KMS-11 (cell line): ENCODE results near the gene ACP2.

Experiments used
- H2AFZ ChIP-seq: fragments of 200-600 bp; sonication (generic); 2 replicates; pipeline ENCODE4 v1.6.1; 2016; ENCODE audit warnings: antibody characterized with exemption, mixed run types, low read depth
- H3K27ac ChIP-seq: fragments of 200-600 bp; sonication (generic); 2 replicates; pipeline ENCODE4 v1.6.1; 2016; ENCODE audit warnings: mild to moderate bottlenecking, mixed run types
- H3K27me3 ChIP-seq: fragments of 200-600 bp; sonication (generic); 2 replicates; pipeline ENCODE4 v1.6.1; 2017; ENCODE audit warnings: mild to moderate bottlenecking, low read depth, mixed run types, moderate library complexity; ENCODE audit not compliant: insufficient read depth
- H3K36me3 ChIP-seq: fragments of 200-600 bp; sonication (generic); 2 replicates; pipeline ENCODE4 v1.6.1; 2017; ENCODE audit warnings: mild to moderate bottlenecking, mixed run types; ENCODE audit not compliant: insufficient read depth
- H3K4me1 ChIP-seq: fragments of 200-600 bp; sonication (generic); 2 replicates; pipeline ENCODE4 v1.6.1; 2016; ENCODE audit warnings: mild to moderate bottlenecking, low read depth, mixed run types; ENCODE audit not compliant: poor library complexity, severe bottlenecking
- H3K4me2 ChIP-seq: fragments of 200-600 bp; sonication (generic); 2 replicates; pipeline ENCODE4 v1.7.0; 2016; ENCODE audit warnings: mild to moderate bottlenecking, mixed run types
- H3K4me3 ChIP-seq: fragments of 200-600 bp; sonication (generic); IDR thresholded peaks from 2 replicates; pipeline ENCODE4 v1.6.1; 2017; ENCODE audit warnings: low read depth, low read length, mixed read lengths; ENCODE audit not compliant: insufficient read depth
- H3K79me2 ChIP-seq: fragments of 200-600 bp; sonication (generic); 2 replicates; pipeline ENCODE4 v1.6.1; 2016; ENCODE audit warnings: low read depth, mixed run types; ENCODE audit not compliant: insufficient read depth
- H3K9ac ChIP-seq: fragments of 200-600 bp; sonication (generic); 2 replicates; pipeline ENCODE4 v1.6.1; 2016; ENCODE audit warnings: mild to moderate bottlenecking, mixed run types
- H4K20me1 ChIP-seq: fragments of 200-600 bp; sonication (generic); 2 replicates; pipeline ENCODE4 v1.6.1; 2016; ENCODE audit warnings: mild to moderate bottlenecking, mixed run types; ENCODE audit not compliant: insufficient read depth
- TF ChIP-seq, protein P1 (sequence below): fragments of 200-600 bp; sonication (generic); conservative IDR thresholded peaks from 2 replicates; pipeline ENCODE4 v1.6.1; 2017; ENCODE audit warnings: low read depth, mild to moderate bottlenecking, antibody characterized with exemption, low read length, moderate library complexity, mixed read lengths

ACP2 gene

DNA sequence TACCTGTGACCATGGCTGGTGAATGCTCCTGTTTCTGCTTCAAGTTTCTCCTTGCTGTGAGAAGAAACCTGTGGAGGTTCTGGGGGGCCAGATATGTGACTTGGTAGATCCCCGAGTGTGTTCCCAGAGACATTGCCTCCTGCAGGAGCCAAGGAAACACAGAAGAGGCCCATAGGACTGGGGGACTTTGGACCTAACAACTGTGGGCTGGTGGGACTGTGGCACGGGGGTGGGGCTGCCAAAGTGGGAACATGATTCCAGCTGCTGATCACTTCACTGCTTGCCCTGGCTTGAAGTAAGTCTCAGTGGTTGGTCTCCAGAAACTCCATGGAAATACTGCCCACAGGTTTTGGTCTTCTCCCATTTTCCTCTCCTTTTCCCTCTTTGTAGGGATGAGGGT is 5.0 kb upstream of the ACP2 start:
- Histone ChIP-seq H4K20me1 (no peaks in the 10 kb centered on the region), H3K79me2 (peaks cover 4% of the 10 kb centered on the region; the same call in 1 of the 2 replicates), H2AFZ (no peak overlapping the region), H3K4me2 (no peak overlapping the region), H3K4me1 (peaks cover 6% of the 10 kb centered on the region), H3K27ac (no peak overlapping the region), H3K36me3 (no peaks in the 10 kb centered on the region), H3K27me3 (no peaks in the 10 kb centered on the region), H3K4me3 (no peak overlapping the region), H3K9ac (no peak overlapping the region)
- TF ChIP-seq, protein P1, sequence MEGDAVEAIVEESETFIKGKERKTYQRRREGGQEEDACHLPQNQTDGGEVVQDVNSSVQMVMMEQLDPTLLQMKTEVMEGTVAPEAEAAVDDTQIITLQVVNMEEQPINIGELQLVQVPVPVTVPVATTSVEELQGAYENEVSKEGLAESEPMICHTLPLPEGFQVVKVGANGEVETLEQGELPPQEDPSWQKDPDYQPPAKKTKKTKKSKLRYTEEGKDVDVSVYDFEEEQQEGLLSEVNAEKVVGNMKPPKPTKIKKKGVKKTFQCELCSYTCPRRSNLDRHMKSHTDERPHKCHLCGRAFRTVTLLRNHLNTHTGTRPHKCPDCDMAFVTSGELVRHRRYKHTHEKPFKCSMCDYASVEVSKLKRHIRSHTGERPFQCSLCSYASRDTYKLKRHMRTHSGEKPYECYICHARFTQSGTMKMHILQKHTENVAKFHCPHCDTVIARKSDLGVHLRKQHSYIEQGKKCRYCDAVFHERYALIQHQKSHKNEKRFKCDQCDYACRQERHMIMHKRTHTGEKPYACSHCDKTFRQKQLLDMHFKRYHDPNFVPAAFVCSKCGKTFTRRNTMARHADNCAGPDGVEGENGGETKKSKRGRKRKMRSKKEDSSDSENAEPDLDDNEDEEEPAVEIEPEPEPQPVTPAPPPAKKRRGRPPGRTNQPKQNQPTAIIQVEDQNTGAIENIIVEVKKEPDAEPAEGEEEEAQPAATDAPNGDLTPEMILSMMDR: no peak

- H4K20me1 ChIP-seq: no peaks in the 10 kb centered on the region
- no peak overlapping the region for H3K9ac ChIP-seq
- TF ChIP-seq, protein P1: no peak
- H3K36me3 ChIP-seq: no peaks in the 10 kb centered on the region
- no peaks in the 10 kb centered on the region for H3K27me3 ChIP-seq
- H3K4me1 ChIP-seq: peaks cover 15% of the 10 kb centered on the region
- no peak overlapping the region for H3K4me2 ChIP-seq
- H3K79me2 ChIP-seq: peaks cover 4% of the 10 kb centered on the region; the same call in 1 of the 2 replicates
- H3K4me3 ChIP-seq: no peak overlapping the region
- no peak overlapping the region for H2AFZ ChIP-seq
- no peak overlapping the region for H3K27ac ChIP-seq
Measured at GRCh38 chr11:47251751-47252150, 3.1 kb upstream of the ACP2 start.

GRCh38 chr11:47249378-47249715 is 733 bp upstream of the ACP2 start:
- Histone ChIP-seq H3K4me1 (peaks cover 21% of the 10 kb centered on the region), H3K27me3 (no peaks in the 10 kb centered on the region), H4K20me1 (no peaks in the 10 kb centered on the region), H3K36me3 (no peaks in the 10 kb centered on the region), H3K4me2 (peak overlapping the region; percentile 91), H3K79me2 (peaks cover 4% of the 10 kb centered on the region; the same call in 1 of the 2 replicates), H3K27ac (peak overlapping the region; percentile 62; the same call in 1 of the 2 replicates), H3K4me3 (no peak overlapping the region), H3K9ac (peak overlapping the region; percentile 82; the same call in 1 of the 2 replicates), H2AFZ (peak overlapping the region; percentile 97)
- TF ChIP-seq, protein P1: no peak

DNA sequence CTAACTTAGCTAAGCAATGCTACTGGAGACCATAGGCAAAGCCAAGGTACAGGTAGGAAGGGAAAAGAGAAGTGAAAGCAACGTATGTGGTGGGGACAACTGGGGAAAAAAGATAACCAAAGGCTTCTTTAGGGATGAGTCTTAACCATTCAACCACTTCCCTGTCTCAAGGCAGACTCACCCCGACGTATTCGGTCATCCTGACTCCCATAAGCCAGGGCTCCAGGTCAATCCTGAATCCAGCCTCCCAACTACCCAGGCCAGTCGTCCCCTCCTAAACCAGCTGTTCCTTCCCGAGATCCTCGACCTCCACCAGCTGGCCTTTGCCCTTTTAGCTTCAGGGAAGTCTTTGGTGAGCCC is 330 bp downstream of the ACP2 start:
- H3K36me3 ChIP-seq: no peaks in the 10 kb centered on the region

More for the DNA sequence above, 330 bp downstream of the ACP2 start:
- peaks cover 21% of the 10 kb centered on the region for H3K4me1 ChIP-seq
- TF ChIP-seq, protein P1: no peak
- no peaks in the 10 kb centered on the region for H4K20me1 ChIP-seq
- no peak overlapping the region for H3K4me3 ChIP-seq
- H3K27ac ChIP-seq: peak overlapping the region; percentile 62
- peaks cover 4% of the 10 kb centered on the region; the same call in 1 of the 2 replicates for H3K79me2 ChIP-seq
- peak overlapping the region; percentile 97 for H2AFZ ChIP-seq
- H3K27me3 ChIP-seq: no peaks in the 10 kb centered on the region
- peak overlapping the region; percentile 82 for H3K9ac ChIP-seq
- H3K4me2 ChIP-seq: peak overlapping the region; percentile 91
